NCI-H82 treated with DMSO at 0.1 percent for 48 hours (cell line): ENCODE data around the gene MBOAT7.
"Not testable (repeated sequence)": the region's sequence is repeated elsewhere in the genome, so short reads cannot be mapped to it uniquely, and the experiment has no call there.

Experiments used
- DNase-seq: peaks from one replicate; lab custom pipeline; 2025; ENCODE audit not compliant: unreplicated experiment; lab: John Stamatoyannopoulos, UW

The MBOAT7 gene

GRCh38 chr19:54190503-54191010 is 1.2 kb upstream of the MBOAT7 start:
- DNase-seq = peak; percentile 95

GRCh38 chr19:54189735-54190502 is 539 bp upstream of the MBOAT7 start:
- peak; percentile 100 for DNase-seq

GRCh38 chr19:54188215-54188871 is 1.0 kb downstream of the MBOAT7 start:
- no peak for DNase-seq

DNA sequence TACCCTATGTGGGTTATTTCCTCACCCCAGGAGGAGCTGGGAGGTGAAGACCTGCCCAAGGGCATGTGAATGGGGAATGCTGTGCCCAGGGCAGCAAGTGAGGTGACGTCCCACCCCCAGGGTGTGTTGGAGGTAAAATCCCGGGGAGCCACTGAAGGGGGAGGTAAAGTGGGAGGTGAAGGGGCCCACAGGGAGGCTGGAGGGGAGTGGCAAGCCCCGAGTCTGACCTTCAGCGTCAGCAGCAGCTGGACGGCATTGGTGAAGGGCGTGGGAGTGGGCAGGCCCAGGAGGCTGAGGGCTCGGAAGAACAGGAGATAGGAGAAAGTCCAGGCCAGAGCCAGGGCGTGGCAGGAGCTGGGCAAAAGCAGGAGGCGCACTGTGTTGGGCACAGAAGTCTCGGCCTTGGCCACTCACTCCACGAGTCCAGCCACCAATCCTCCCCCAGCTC is 2.4 kb downstream of the MBOAT7 start:
- no peak for DNase-seq

DNA sequence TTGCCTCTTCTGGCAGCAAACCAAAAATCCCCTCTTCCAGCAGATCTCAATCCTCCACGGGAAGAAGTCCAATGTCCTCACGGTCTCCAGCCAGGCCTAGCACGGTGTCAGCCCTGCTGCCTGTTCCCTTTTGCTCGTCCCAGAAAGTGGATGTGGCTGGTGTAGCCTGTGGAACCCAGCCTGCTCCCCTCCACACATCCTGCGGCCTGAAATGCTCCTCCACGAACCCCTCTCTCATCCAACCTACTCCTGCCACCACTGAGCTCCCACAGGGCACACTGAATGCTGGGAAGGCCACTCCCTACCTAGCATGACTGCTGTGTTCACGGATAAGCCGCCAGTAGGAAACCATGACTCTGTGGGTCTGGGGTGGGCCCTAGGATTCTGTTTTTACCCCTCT is 3.0 kb downstream of the MBOAT7 start:
- DNase-seq = no peak

DNA sequence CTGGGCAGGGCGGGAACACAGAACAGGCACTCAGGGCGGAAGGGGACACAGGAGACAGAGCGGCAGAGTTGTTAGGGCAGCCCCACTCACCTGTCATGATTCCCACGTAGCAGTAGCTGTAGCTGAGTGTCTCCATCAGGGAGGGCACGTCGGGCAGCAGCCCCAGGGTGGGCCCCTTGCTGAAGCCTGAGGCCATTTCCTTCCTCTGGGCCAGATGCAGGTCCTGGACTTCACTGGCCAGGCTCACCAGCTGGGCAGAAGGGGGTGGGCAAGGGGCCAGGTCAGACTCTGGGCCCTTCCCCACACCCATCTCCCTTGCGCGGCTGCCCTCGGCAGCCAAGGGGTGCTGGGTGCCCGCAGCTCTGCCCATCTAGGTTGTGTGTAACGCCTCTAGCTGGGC is 5.9 kb downstream of the MBOAT7 start:
- no peak for DNase-seq

DNA sequence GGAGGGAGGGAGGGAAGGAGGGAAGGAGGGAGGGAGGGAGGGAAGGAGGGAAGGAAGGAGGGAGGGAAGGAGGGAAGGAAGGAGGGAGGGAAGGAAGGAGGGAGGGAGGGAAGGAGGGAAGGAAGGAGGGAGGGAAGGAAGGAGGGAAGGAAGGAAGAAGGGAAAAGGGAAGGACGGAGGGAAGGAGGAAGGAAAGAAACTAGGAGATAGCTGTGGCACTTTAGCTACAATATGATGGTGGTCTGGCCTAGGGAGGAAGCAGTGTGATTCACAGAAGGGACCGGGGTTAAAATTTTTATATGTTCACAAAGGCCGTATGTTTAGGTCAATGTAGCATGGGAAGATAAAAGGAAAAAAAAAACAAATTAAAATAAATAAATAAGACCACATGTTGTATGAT is 7.5 kb downstream of the MBOAT7 start:
- DNase-seq = not testable (repeated sequence)

GRCh38 chr19:54180691-54181091 is 8.7 kb downstream of the MBOAT7 start:
- no peak for DNase-seq

DNA sequence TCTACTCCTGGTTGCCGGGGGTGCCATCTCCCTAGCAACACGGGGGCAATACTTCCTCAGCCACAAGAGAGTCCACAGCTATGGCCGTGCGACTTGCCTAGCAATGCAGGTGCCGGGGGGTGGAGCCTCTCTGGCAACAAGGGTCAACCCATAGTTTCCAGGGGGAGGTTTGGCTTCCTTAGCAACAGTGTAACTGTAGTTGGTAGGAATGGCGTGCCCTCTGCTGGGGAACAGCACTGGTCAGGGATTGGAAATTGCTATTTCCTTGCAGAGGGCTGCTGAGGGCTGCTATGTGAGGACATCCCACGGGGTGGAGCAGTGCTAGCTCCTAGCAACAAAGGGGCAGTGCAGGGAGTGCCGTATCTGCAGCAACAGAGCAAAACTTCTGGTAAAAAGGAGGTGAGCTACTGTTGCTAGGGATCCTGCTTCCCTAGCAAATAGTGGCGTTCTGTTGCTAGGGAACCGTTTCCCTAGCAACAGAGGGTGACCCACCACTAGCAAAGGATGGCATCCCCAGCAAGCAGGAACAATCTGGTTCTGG is 9.4 kb downstream of the MBOAT7 start:
- no peak for DNase-seq

GRCh38 chr19:54179262-54179852 is 10.0 kb downstream of the MBOAT7 start:
- DNase-seq = no peak

GRCh38 chr19:54178581-54179261 is 10.7 kb downstream of the MBOAT7 start:
- DNase-seq = no peak

DNA sequence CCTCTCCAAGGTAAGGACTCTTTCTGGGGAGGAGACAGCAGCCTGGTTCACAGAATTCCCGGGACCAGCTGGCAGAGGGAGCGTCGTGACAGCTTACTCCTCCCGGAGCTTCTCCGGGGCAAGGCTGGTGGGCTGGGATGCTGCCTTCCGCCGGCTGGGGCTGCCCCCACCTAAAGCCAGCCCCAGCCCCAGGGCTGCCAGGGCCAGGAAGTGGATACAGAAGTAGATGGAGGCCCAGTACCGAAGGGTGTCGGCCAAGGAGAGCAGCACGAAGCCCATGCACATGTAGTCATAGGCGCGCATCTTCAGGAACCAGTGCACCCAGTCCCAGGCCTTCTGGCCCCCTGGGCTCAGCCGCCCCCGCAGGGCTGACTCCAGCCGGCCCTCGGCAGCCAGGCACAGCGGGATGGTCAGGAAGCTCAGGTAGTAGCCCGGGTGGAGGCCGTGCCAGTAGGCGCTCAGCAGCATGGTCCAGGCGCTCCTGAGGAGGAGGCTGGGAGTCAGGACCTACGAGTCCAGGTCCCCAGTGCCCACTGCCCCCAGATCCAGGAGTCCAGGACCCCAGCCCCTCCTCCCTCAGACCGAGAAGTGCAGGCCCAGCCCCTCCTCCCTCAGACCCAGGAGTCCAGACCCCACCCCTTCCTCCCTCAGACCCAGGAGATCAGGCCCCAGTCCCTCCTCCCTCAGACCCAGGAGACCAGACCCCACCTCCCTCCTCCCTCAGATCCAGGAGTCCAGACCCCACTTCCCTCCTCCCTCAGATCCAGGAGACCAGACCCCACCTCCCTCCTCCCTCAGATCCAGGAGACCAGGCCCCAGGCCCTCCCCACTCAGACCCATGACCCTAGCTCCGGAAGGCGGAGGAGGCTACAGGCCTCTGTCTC is 15.2 kb downstream of the MBOAT7 start:
- DNase-seq = no peak

GRCh38 chr19:54173359-54173699 is 16.1 kb downstream of the MBOAT7 start:
- DNase-seq = no peak

- DNase-seq = no peak
Observed at GRCh38 chr19:54172471-54173358, 16.7 kb downstream of the MBOAT7 start, which contains the start of gene TMC4. TSS of gene TMC4 (minus strand) at chr19:54173160. CDS start at chr19:54173117, 43 bp downstream.

GRCh38 chr19:54171736-54172431 is 17.5 kb downstream of the MBOAT7 start:
- DNase-seq = not testable (repeated sequence)

DNA sequence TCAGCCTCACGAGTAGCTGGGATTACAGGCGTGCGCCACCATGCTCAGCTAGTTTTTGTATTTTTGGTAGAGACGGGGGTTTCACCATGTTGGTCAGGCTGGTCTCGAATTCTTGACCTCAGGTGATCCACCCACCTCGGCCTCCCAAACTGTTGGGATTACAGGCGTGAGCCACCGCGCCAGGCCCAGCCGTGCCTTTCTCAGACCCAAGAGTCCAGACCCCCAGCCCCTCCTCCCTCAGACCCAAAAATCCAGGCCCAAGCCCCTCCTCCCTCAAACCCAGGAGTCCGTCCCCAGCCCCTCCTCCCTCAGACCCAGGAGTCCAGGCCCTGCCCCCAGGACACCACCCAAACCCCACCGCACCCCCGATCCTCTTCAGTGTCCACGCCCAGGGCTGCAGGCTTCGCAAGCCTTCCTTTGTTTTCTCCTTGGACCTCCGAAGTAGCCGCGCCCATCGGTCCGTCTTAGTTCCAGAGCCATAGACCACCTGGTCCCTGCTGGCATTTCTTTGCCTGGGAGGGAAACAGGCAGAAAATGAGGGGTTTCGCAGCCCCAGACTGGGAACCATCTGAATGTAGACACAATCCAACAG is 20.1 kb downstream of the MBOAT7 start:
- DNase-seq = no peak

GRCh38 chr19:54168174-54168917 is 21.0 kb downstream of the MBOAT7 start:
- DNase-seq = peak; percentile 63
